Fibroblast of peridontal ligament (primary cell): Measurements from ENCODE around the gene SLMAP.

Experiments
- DNase-seq: peaks from one replicate; pipeline ENCODE4 v3.0.0-alpha.2; 2010; ENCODE audit errors: extremely low read depth

SLMAP gene

GRCh38 chr3:57890874-57891273, 134.8 kb downstream of the SLMAP start:
- peak; percentile 35 for DNase-seq

GRCh38 chr3:57892423-57892822, 136.3 kb downstream of the SLMAP start:
- peak; percentile 21 for DNase-seq

- DNase-seq: no peak
These were observed 137.0 kb downstream of the SLMAP start for GRCh38 chr3:57893156-57893555.

GRCh38 chr3:57893668-57894067, 137.6 kb downstream of the SLMAP start:
- no peak for DNase-seq

GRCh38 chr3:57896031-57896430, 139.9 kb downstream of the SLMAP start:
- DNase-seq: peak; percentile 46

GRCh38 chr3:57896691-57897090, 140.6 kb downstream of the SLMAP start:
- no peak for DNase-seq

GRCh38 chr3:57900786-57901185, 144.7 kb downstream of the SLMAP start:
- no peak for DNase-seq

GRCh38 chr3:57903124-57903890, 147.2 kb downstream of the SLMAP start:
- no peak for DNase-seq

GRCh38 chr3:57910990-57911389, 154.9 kb downstream of the SLMAP start:
- peak; percentile 44 for DNase-seq

GRCh38 chr3:57911593-57911992, 155.5 kb downstream of the SLMAP start:
- peak; percentile 27 for DNase-seq

- no peak for DNase-seq
These were observed 161.5 kb downstream of the SLMAP start for GRCh38 chr3:57917601-57918000.

GRCh38 chr3:57918123-57918837, 162.2 kb downstream of the SLMAP start:
- DNase-seq: peak; percentile 95

- DNase-seq: no peak
These were observed 163.9 kb downstream of the SLMAP start for GRCh38 chr3:57919987-57920386.

GRCh38 chr3:57923101-57923500, 167.0 kb downstream of the SLMAP start:
- no peak for DNase-seq

GRCh38 chr3:57923752-57924151, 167.6 kb downstream of the SLMAP start:
- no peak for DNase-seq

- no peak for DNase-seq
These were observed 171.1 kb downstream of the SLMAP start for GRCh38 chr3:57927166-57927565.

- DNase-seq: peak; percentile 84
These were observed 171.8 kb downstream of the SLMAP start for GRCh38 chr3:57927916-57928315.

GRCh38 chr3:57928511-57928910, 172.4 kb downstream of the SLMAP start:
- peak; percentile 54 for DNase-seq

GRCh38 chr3:57929988-57930387, 173.9 kb downstream of the SLMAP start:
- no peak for DNase-seq

GRCh38 chr3:57933602-57934001, 177.5 kb downstream of the SLMAP start:
- DNase-seq: no peak

GRCh38 chr3:57934373-57934772, 178.3 kb downstream of the SLMAP start:
- no peak for DNase-seq

- DNase-seq: no peak
These were observed 179.4 kb downstream of the SLMAP start for GRCh38 chr3:57935539-57935938.

GRCh38 chr3:57937092-57937491, 181.0 kb downstream of the SLMAP start:
- DNase-seq: no peak
